HCT116 (cell line): ENCODE data around the gene SLC9A9. TPM values are rescaled to one million over a fixed set of nuclear protein-coding genes. Genes with fewer than 3 reads are reported as not detected.

Experiments
- ATAC-seq: fragments of 200-7000 bp; cut with Tn5 transposase; 2 replicates; pipeline ENCODE4 v1.9.1; 2020; ENCODE audit warnings: mild to moderate bottlenecking, moderate library complexity
- BruUV-seq: library from RNA; stranded (reverse); fragments of 400-500 nt; replicated peaks from 2 replicates; lab custom pipeline; 2021; lab: Mats Ljungman, UMichigan
- CTCF ChIA-PET: fragments of 300-600 bp; sonication (Branson Sonifier 250); formaldehyde crosslinking; loops from one replicate; lab custom pipeline; 2021; ENCODE audit warnings: antibody characterized with exemption; lab: Charles Lee
- POLR2A ChIA-PET: fragments of 300-600, 350-600 bp; sonication (Branson Sonifier 250); formaldehyde crosslinking; loops from one replicate; lab custom pipeline; 2021; ENCODE audit warnings: antibody characterized with exemption; lab: Charles Lee
- RAD21 ChIA-PET, 2 experiments: fragments of 300-600 bp; sonication (Branson Sonifier 250); formaldehyde crosslinking; loops; one replicate each; lab custom pipeline; 2023; ENCODE audit warnings: low total read pairs in 2 of 2; ENCODE audit not compliant: uncharacterized antibody in 2 of 2, unreplicated experiment in 2 of 2, low non-redundant PET in 1 of 2; lab: Charles Lee
- DNase-seq: peaks from one replicate; pipeline ENCODE4 v3.0.0-alpha.2; 2010; ENCODE audit warnings: low read depth, low spot score
- H2AFZ ChIP-seq: fragments of 200-600 bp; shearing (Covaris generic), sonication (generic); 2 replicates; pipeline ENCODE4 v1.6.1; 2017; ENCODE audit warnings: low read depth, mixed run types, mixed read lengths, antibody characterized with exemption, low read length; ENCODE audit not compliant: poor library complexity, severe bottlenecking
- H3K27ac ChIP-seq: 2 replicates; pipeline ENCODE4 v1.5.1; 2012; ENCODE audit warnings: low read depth, low read length
- H3K27me3 ChIP-seq: fragments of 200-600 bp; sonication (generic); 2 replicates; pipeline ENCODE4 v1.6.1; 2016; ENCODE audit warnings: mixed run types, low read length, mixed read lengths; ENCODE audit not compliant: insufficient read depth
- H3K36me3 ChIP-seq, 2 experiments: fragments of 200-500 bp in 1 of 2; fragments of 200-600 bp in 1 of 2; sonication (Bioruptor generic) in 1 of 2; sonication (generic) in 1 of 2; 2 replicates each; pipeline versions ENCODE4 v1.5.1 to v1.6.1; 2014 to 2016; ENCODE audit warnings: low read length in 2 of 2, inconsistent platforms in 1 of 2, mixed read lengths in 1 of 2, mixed run types in 1 of 2; ENCODE audit not compliant: insufficient read depth in 2 of 2, control insufficient read depth in 1 of 2
- H3K4me1 ChIP-seq, 2 experiments: fragments of 200-600 bp in 1 of 2; sonication (generic) in 1 of 2; 2 replicates each; pipeline versions ENCODE4 v1.5.1 to v1.6.1; 2012 to 2017; ENCODE audit warnings: low read length in 2 of 2, inconsistent platforms in 1 of 2, mild to moderate bottlenecking in 1 of 2, mixed read lengths in 1 of 2, mixed run types in 1 of 2, moderate library complexity in 1 of 2; ENCODE audit not compliant: insufficient read depth in 2 of 2, control insufficient read depth in 1 of 2
- H3K4me2 ChIP-seq: fragments of 200-600 bp; sonication (generic); 2 replicates; pipeline ENCODE4 v1.6.1; 2017; ENCODE audit warnings: mixed run types, low read length, mixed read lengths
- H3K4me3 ChIP-seq, 2 experiments: fragments of 200-600 bp in 1 of 2; sonication (generic) in 1 of 2; replicated peaks in 1 of 2; 2 replicates each; pipeline ENCODE4 v1.5.1; 2011 to 2016; ENCODE audit warnings: low read length in 2 of 2, control low read depth in 1 of 2, low read depth in 1 of 2, mild to moderate bottlenecking in 1 of 2, mixed read lengths in 1 of 2, mixed run types in 1 of 2
- H3K79me2 ChIP-seq: fragments of 200-600 bp; sonication (generic); 2 replicates; pipeline ENCODE4 v1.6.1; 2017; ENCODE audit warnings: mild to moderate bottlenecking, mixed run types, low read length, moderate library complexity, mixed read lengths; ENCODE audit not compliant: insufficient read depth
- H3K9ac ChIP-seq: fragments of 200-600 bp; sonication (generic); 2 replicates; pipeline ENCODE4 v1.6.1; 2016; ENCODE audit warnings: low read length, mixed read lengths
- H3K9me2 ChIP-seq: fragments of 200-600 bp; sonication (generic), shearing (Covaris generic); 2 replicates; pipeline ENCODE4 v1.6.1; 2017; ENCODE audit warnings: mixed run types, mild to moderate bottlenecking, moderate library complexity; ENCODE audit not compliant: insufficient read depth
- H3K9me3 ChIP-seq, 2 experiments: fragments of 200-500 bp in 1 of 2; fragments of 200-600 bp in 1 of 2; sonication (Bioruptor generic) in 1 of 2; sonication (generic) in 1 of 2; 2 replicates each; pipeline ENCODE4 v1.6.1; 2014 to 2017; ENCODE audit warnings: low read length in 2 of 2, mixed read lengths in 2 of 2, inconsistent platforms in 1 of 2, low read depth in 1 of 2, mild to moderate bottlenecking in 1 of 2, mixed run types in 1 of 2, moderate library complexity in 1 of 2; ENCODE audit not compliant: control insufficient read depth in 1 of 2, insufficient read depth in 1 of 2
- H4K20me1 ChIP-seq: fragments of 200-600 bp; sonication (generic), shearing (Covaris generic); 2 replicates; pipeline ENCODE4 v1.6.1; 2017; ENCODE audit warnings: mixed run types, mild to moderate bottlenecking, moderate library complexity; ENCODE audit not compliant: insufficient read depth
- EZH2 ChIP-seq: fragments of 200-600 bp; sonication (generic); IDR thresholded peaks from 2 replicates; pipeline ENCODE4 v1.6.1; 2017; ENCODE audit warnings: antibody characterized with exemption, mixed run types
- JUND ChIP-seq: IDR thresholded peaks from 2 replicates; pipeline ENCODE4 v1.6.1; 2012
- POLR2A ChIP-seq: IDR thresholded peaks from 2 replicates; pipeline ENCODE4 v1.7.0; 2011; ENCODE audit warnings: borderline replicate concordance; ENCODE audit not compliant: insufficient read depth, insufficient read length; ENCODE audit errors: extremely low read depth
- POLR2AphosphoS5 ChIP-seq: IDR thresholded peaks from 2 replicates; pipeline ENCODE4 v1.6.1; 2011; ENCODE audit warnings: mild to moderate bottlenecking, low read depth, low read length, moderate library complexity
- RAD21 ChIP-seq: IDR thresholded peaks from 2 replicates; pipeline ENCODE4 v1.6.1; 2012; ENCODE audit warnings: low read depth, mild to moderate bottlenecking
- SP1 ChIP-seq: IDR thresholded peaks from 2 replicates; pipeline ENCODE4 v1.6.1; 2012; ENCODE audit warnings: low read depth
- SRF ChIP-seq: IDR thresholded peaks from 2 replicates; pipeline ENCODE4 v1.6.1; 2012; ENCODE audit warnings: low read depth
- YY1 ChIP-seq: IDR thresholded peaks from 2 replicates; pipeline ENCODE4 v1.6.1; 2011; ENCODE audit warnings: low read length, low read depth, moderate library complexity, mild to moderate bottlenecking; ENCODE audit not compliant: insufficient replicate concordance; ENCODE audit errors: extremely low read depth
- ZBTB33 ChIP-seq: IDR thresholded peaks from 2 replicates; pipeline ENCODE4 v1.6.1; 2011; ENCODE audit warnings: mild to moderate bottlenecking, low read length, moderate library complexity; ENCODE audit not compliant: insufficient replicate concordance; ENCODE audit errors: extremely low read depth
- intact Hi-C: fragments of 100-400 bp; cut with micrococcal nuclease; formaldehyde crosslinking; loops from 2 replicates; pipeline ENCODE4 v1.10.0; 2022
- total RNA-seq: library from RNA; stranded (reverse); gene quantifications from one replicate; pipeline ENCODE4 v1.2.1, GENCODE V29; 2021; ENCODE audit not compliant: unreplicated experiment
- TF ChIP-seq, protein P1 (sequence below): IDR thresholded peaks from 2 replicates; pipeline ENCODE4 v1.6.1; 2012
- TF ChIP-seq, protein P2 (sequence below), 3 experiments: fragments of 200-600 bp in 1 of 3; sonication (generic) in 1 of 3; IDR thresholded peaks in 2 of 3; conservative IDR thresholded peaks in 1 of 3; 2 replicates each; pipeline ENCODE4 v1.5.1; 2012 to 2017; ENCODE audit warnings: low read depth in 2 of 3, low read length in 2 of 3, antibody characterized with exemption in 1 of 3, borderline replicate concordance in 1 of 3, control low read depth in 1 of 3, mild to moderate bottlenecking in 1 of 3, mixed read lengths in 1 of 3, mixed run types in 1 of 3, moderate library complexity in 1 of 3; ENCODE audit not compliant: insufficient read depth in 1 of 3

The SLC9A9 gene
- total RNA-seq, 1 experiment from 2014 or later: 0.20 TPM

GRCh38 chr3:143526011-143526545 is 322.2 kb downstream of the SLC9A9 start:
- H2AFZ ChIP-seq: no peak overlapping the region
- H4K20me1 ChIP-seq: no peaks in the 10 kb centered on the region
- H3K9me2 ChIP-seq: no peaks in the 10 kb centered on the region
- no peak overlapping the region for H3K9ac ChIP-seq
- no peak overlapping the region for H3K4me3 ChIP-seq
- no peak for ATAC-seq
- no peaks in the 10 kb centered on the region for H3K27me3 ChIP-seq
- POLR2A ChIA-PET: no interaction called here
- BruUV-seq: no TSS peak
- DNase-seq: no peak
- RAD21 ChIA-PET: no interaction called here
- H3K79me2 ChIP-seq: no peaks in the 10 kb centered on the region
- H3K9me3 ChIP-seq: no peaks in the 10 kb centered on the region
- H3K4me1 ChIP-seq: no peaks in the 10 kb centered on the region
- no peak overlapping the region for H3K4me2 ChIP-seq
- TF ChIP-seq POLR2A (no peak), RAD21 (no peak), SP1 (no peak), YY1 (no peak), SRF (no peak), POLR2AphosphoS5 (no peak), ZBTB33 (no peak), EZH2 (no peak), JUND (no peak)
- TF ChIP-seq, protein P1, sequence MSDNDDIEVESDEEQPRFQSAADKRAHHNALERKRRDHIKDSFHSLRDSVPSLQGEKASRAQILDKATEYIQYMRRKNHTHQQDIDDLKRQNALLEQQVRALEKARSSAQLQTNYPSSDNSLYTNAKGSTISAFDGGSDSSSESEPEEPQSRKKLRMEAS: no peak
- TF ChIP-seq, protein P2, sequence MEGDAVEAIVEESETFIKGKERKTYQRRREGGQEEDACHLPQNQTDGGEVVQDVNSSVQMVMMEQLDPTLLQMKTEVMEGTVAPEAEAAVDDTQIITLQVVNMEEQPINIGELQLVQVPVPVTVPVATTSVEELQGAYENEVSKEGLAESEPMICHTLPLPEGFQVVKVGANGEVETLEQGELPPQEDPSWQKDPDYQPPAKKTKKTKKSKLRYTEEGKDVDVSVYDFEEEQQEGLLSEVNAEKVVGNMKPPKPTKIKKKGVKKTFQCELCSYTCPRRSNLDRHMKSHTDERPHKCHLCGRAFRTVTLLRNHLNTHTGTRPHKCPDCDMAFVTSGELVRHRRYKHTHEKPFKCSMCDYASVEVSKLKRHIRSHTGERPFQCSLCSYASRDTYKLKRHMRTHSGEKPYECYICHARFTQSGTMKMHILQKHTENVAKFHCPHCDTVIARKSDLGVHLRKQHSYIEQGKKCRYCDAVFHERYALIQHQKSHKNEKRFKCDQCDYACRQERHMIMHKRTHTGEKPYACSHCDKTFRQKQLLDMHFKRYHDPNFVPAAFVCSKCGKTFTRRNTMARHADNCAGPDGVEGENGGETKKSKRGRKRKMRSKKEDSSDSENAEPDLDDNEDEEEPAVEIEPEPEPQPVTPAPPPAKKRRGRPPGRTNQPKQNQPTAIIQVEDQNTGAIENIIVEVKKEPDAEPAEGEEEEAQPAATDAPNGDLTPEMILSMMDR (IDR thresholded peaks at IDR 0.05 in 2 of 3, conservative IDR thresholded peaks at IDR 0.05 in 1 of 3; ENCODE audit: borderline replicate concordance in 1 of 3, insufficient read depth in 1 of 3, low read depth in 2 of 3, low read length in 2 of 3): no peak
- H3K36me3 ChIP-seq: no peaks in the 10 kb centered on the region
- intact Hi-C loops: no loop called here
- H3K27ac ChIP-seq: no peak overlapping the region
- CTCF ChIA-PET: no interaction called here
